Testis (tissue), 2 donors: Measurements from ENCODE around the gene FUS.
"Not testable (repeated sequence)": the region's sequence is repeated elsewhere in the genome, so short reads cannot be mapped to it uniquely, and the experiment has no call there.

Source experiments
- CTCF ChIP-seq, 3 experiments: fragments of 450-650 bp in 2 of 3; fragments of 200-600 bp in 1 of 3; sonication (generic) in 1 of 3; IDR thresholded peaks; one replicate each; pipeline ENCODE4 v1.5.1; 2016 to 2019; ENCODE audit warnings: antibody characterized with exemption in 3 of 3, mild to moderate bottlenecking in 2 of 3, moderate library complexity in 1 of 3
- POLR2A ChIP-seq: fragments of 450-650 bp; IDR thresholded peaks from one replicate; pipeline ENCODE4 v1.6.1; 2017; ENCODE audit warnings: antibody characterized with exemption, mild to moderate bottlenecking, moderate library complexity

- not testable (repeated sequence) for TF ChIP-seq CTCF (IDR thresholded peaks at IDR 0.05); POLR2A
Observed at GRCh38 chr16:31141071-31141469, 38.9 kb upstream of the FUS start.
